ENCODE measurements around the gene LRIG1.

Gene LRIG1

DNA sequence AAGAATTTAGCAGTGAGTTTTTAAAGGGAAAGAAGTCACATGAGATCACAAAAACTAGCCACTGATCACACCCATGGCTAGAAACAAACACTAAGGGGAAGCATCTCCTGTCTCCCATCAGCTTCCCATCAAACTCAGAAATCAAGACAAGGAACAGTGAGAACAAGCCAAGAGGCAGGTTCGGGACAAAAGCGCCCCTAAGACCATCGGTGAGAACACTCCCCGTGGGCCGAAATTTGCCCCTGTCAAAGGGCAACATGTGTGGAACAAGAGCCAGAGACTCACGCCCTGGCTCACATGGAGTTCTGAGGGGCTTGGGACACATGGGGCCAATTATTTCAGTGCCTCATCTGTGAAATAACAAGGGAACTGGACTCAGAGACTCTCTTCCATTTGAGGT is 49.1 kb downstream of the LRIG1 start:
- TF ChIP-seq, protein P1, sequence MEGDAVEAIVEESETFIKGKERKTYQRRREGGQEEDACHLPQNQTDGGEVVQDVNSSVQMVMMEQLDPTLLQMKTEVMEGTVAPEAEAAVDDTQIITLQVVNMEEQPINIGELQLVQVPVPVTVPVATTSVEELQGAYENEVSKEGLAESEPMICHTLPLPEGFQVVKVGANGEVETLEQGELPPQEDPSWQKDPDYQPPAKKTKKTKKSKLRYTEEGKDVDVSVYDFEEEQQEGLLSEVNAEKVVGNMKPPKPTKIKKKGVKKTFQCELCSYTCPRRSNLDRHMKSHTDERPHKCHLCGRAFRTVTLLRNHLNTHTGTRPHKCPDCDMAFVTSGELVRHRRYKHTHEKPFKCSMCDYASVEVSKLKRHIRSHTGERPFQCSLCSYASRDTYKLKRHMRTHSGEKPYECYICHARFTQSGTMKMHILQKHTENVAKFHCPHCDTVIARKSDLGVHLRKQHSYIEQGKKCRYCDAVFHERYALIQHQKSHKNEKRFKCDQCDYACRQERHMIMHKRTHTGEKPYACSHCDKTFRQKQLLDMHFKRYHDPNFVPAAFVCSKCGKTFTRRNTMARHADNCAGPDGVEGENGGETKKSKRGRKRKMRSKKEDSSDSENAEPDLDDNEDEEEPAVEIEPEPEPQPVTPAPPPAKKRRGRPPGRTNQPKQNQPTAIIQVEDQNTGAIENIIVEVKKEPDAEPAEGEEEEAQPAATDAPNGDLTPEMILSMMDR (IDR thresholded peaks at IDR 0.05; ENCODE audit: extremely low read depth, insufficient read depth, missing control alignments) = no peak
- in situ Hi-C loops (cut with MboI; ENCODE audit: low pct_unique_long_range_greater_than_20kb, low sequenced_read_pairs, unreplicated experiment) = no loop called here

DNA sequence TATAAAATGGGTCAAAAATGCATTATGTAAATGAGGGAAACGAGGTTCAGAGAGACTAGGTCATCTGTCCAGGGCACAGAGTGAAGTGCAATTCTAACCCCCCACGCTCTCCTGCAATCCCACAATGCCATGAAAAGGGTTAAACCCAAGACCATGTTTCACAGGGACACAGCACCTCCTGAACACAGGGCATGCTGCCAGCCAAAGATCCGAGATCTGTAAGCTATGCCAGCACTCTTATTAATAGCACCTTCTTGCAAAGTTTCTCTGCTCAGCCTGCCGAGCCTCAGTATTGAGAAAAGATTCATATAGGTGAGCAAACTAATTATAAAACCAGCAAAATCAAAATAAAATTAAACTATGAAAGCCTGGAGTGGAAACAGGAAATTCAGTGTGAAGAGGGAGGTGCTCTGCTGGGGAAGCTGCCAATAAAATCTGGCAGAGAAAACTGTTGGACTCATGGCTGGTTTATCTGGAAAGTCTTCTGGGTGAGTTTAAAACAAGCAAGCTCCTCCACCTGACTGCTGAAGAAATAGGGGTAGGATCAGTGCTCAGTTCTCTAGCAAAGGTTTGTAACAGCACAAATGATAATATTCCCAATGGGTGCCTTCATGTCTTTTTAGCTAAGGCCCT is 50.3 kb downstream of the LRIG1 start:
- TF ChIP-seq, protein P1 (IDR thresholded peaks at IDR 0.05; ENCODE audit: extremely low read depth, insufficient read depth, missing control alignments) = no peak
- in situ Hi-C loops (cut with MboI; ENCODE audit: low pct_unique_long_range_greater_than_20kb, low sequenced_read_pairs, unreplicated experiment) = no loop called here
- no peak for DNase-seq (ENCODE audit: low spot score)

More for the DNA sequence above, 49.1 kb downstream of the LRIG1 start:
- no peak for DNase-seq (ENCODE audit: low spot score)

DNA sequence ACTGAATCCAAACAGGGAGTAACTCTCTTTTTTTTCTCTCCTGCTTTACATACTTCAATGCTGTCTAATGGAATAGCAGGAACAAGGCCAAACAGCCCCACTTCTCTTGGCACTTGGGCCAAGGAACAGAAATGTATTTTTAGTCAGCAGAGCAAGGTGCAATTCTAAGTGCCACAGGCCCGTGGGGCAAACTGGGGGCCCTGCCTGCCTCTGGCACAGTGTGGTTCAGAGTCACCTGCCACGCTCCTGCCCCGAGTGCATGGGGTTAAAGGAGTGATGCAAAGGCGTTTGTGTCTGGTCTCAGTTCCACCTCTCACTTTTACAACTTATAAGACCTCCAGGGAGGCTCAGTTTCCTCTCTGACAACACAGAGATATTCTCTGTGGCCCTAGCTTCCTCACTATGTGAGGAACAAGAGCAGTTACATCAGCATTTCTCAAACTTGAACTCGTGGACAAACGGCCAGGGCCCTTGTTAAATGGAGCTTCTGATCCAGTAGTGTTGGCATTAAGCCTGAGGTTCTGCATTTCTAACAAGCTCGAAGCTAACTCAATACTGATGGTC is 51.3 kb downstream of the LRIG1 start:
- TF ChIP-seq, protein P1 (IDR thresholded peaks at IDR 0.05; ENCODE audit: extremely low read depth, insufficient read depth, missing control alignments) = no peak
- in situ Hi-C loops (cut with MboI; ENCODE audit: low pct_unique_long_range_greater_than_20kb, low sequenced_read_pairs, unreplicated experiment) = no loop called here
- no peak for DNase-seq (ENCODE audit: low spot score)

DNA sequence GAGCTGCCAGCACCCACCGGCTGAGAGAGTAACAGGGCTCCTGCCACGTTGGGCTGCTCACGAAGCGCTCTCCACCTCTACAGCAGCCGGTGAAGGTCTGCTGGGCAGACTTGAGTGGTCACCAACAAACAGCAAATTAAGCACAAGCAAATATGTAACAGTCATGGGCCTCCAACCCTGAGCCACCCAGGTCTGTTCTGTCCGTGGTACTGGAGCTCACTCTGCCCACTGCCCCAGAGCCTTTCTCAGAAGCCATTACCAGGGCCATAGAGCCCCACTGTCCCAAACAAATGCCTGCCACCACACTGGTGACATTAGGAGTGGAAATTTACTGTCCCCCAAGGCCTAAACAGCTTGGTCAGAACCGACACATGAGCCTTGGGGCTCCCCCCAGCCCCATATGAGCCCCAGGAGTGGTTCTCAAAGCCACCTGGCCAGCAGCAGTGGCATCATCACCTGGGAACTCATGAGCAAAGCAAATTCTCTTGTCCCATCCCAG is 56.6 kb downstream of the LRIG1 start:
- DNase-seq (ENCODE audit: low spot score) = no peak
- in situ Hi-C loops (cut with MboI; ENCODE audit: low pct_unique_long_range_greater_than_20kb, low sequenced_read_pairs, unreplicated experiment) = no loop called here
- TF ChIP-seq, protein P1 (IDR thresholded peaks at IDR 0.05; ENCODE audit: extremely low read depth, insufficient read depth, missing control alignments) = no peak

DNA sequence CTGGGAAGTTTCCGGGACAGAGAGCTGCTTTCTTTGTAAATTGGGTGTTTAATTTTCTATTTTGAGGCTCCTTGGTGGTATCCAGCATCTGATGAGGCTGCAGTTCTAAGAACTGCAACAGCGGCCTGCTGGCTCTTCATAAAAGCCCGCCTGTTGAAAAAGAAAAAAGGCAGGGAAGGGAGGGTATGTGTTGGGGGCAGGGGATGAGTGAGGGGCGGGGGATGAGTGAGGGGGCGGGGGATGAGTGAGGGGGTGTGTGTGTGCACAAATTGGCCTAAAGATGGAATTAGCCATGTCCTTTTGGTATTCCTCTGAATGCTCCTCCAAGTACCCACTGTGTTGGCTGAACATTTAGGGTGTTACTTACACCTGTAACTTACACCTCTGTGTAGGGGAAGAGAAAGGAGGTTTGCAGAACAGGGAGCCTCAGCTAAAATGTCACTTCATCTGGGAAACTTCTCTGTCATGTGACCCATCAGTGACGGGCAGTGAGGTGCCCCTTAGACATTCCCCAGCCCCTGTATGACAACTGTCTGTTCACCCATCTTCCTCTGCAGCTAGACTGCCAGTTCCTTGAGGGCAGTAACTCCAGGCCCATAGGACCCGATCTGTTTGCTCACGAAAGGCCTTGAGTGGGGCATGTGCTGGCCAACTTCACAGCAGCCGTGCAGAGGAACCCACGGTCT is 57.6 kb downstream of the LRIG1 start:
- TF ChIP-seq, protein P1 (IDR thresholded peaks at IDR 0.05; ENCODE audit: extremely low read depth, insufficient read depth, missing control alignments) = no peak
- in situ Hi-C loops (cut with MboI; ENCODE audit: low pct_unique_long_range_greater_than_20kb, low sequenced_read_pairs, unreplicated experiment) = no loop called here
- DNase-seq (ENCODE audit: low spot score) = no peak

DNA sequence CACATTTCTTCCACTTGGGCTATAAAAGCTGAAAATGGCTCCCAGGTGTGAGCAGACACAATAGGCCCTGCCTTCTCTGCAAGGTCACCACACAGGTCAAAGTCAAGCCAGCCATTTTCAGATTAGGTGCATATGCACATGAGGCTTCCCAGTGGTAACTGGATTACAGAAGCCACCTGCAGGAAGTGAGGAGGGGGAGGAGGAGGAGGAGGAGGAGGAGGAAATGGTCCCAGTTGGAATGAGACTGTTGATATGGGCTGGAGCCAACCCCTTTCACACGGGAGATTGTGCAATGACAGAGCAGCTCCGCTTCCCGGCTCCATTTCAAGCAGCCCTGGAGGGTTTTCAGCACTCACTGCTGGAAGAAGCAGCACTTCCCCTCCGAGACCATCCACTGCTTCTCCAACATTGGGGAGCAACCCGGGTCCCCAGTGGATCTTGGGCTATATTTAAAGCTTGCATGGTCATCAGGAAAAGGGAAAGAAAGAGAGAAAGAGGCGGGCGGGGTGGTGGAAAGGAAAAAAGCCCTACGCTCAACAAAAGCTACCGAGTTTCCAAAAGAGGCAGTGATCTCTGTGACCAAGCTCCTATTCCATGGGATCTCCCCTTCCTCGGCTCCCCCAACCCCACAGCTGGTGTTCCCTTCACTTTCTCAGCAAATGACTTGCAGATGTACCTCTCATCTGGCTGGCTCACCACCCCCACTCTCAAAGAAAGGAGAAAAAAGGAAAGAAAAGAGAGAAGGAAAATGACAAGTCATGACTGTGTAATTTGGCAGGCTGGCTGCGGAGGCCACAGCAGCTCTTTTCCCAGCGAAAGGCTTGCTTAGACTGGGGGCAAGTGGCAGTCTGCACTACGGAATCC is 58.3 kb downstream of the LRIG1 start:
- in situ Hi-C loops (cut with MboI; ENCODE audit: low pct_unique_long_range_greater_than_20kb, low sequenced_read_pairs, unreplicated experiment) = no loop called here
- TF ChIP-seq, protein P1 (IDR thresholded peaks at IDR 0.05; ENCODE audit: extremely low read depth, insufficient read depth, missing control alignments) = no peak
- DNase-seq (ENCODE audit: low spot score) = no peak
